ENCODE measurements around the gene TOB2. TPM values are rescaled to one million over a fixed set of nuclear protein-coding genes. Genes with fewer than 3 reads are reported as not detected.

The TOB2 gene
- total and polyA plus RNA-seq, 2 donors (not counting 1 experiment from before 2014, with no cell fraction given), result 20.6 to 20.9 TPM

DNA sequence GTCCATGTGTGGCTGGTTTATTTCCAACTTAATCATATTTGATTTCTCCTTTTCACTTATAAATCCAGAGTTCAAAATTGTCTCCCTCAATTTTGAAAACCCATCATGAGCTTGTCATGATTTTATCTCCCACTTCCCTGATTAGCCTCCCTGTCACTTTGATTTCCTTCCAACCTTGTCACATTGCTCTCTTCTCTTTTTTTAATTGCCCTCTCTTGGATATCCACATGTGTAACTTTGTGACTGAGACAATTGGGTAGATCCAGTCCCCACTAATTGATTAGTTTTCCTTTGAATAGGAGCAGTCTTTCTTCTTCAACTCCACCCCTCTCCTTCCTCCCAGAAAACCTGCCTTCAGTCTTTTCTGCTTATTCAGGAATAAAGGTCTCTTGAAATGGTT lies 62.5 kb downstream of the TOB2 start:
- no peak overlapping the region for H3K27ac ChIP-seq (ENCODE audit: insufficient read depth, low read length)
- no peaks in the 10 kb centered on the region for H3K9me3 ChIP-seq (ENCODE audit: control insufficient read depth, insufficient read depth, low read depth, low read length)
- H3K27me3 ChIP-seq (ENCODE audit: control insufficient read depth, insufficient read depth, low read length), result no peaks in the 10 kb centered on the region
- peaks cover 5% of the 10 kb centered on the region for H3K36me3 ChIP-seq (ENCODE audit: control insufficient read depth, insufficient read depth, low read length)
- H3K4me2 ChIP-seq (ENCODE audit: extremely low read depth, insufficient read depth, low read length), result no peak overlapping the region
- DNase-seq (ENCODE audit: low read depth in 2 of 2), result no peak
- TF ChIP-seq, protein P1, sequence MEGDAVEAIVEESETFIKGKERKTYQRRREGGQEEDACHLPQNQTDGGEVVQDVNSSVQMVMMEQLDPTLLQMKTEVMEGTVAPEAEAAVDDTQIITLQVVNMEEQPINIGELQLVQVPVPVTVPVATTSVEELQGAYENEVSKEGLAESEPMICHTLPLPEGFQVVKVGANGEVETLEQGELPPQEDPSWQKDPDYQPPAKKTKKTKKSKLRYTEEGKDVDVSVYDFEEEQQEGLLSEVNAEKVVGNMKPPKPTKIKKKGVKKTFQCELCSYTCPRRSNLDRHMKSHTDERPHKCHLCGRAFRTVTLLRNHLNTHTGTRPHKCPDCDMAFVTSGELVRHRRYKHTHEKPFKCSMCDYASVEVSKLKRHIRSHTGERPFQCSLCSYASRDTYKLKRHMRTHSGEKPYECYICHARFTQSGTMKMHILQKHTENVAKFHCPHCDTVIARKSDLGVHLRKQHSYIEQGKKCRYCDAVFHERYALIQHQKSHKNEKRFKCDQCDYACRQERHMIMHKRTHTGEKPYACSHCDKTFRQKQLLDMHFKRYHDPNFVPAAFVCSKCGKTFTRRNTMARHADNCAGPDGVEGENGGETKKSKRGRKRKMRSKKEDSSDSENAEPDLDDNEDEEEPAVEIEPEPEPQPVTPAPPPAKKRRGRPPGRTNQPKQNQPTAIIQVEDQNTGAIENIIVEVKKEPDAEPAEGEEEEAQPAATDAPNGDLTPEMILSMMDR (conservative IDR thresholded peaks at IDR 0.05 in 1 of 2, IDR thresholded peaks at IDR 0.05 in 1 of 2; ENCODE audit: low read depth in 1 of 2, low read length in 2 of 2), result no peak
- no peak for TF ChIP-seq EZH2 (IDR thresholded peaks at IDR 0.05; ENCODE audit: low read length, missing control alignments)
- no peak overlapping the region for H3K9ac ChIP-seq (ENCODE audit: insufficient read depth, low read length)
- H3K4me3 ChIP-seq (replicated peaks in 1 of 4; ENCODE audit: control extremely low read depth in 1 of 4, insufficient read depth in 1 of 4, low read depth in 3 of 4, low read length in 4 of 4), result no peak overlapping the region
- peaks cover 4% of the 10 kb centered on the region for H3K4me1 ChIP-seq (ENCODE audit: control insufficient read depth, extremely low read depth, insufficient read depth, low read length)
- peaks cover 4% of the 10 kb centered on the region for H3K79me2 ChIP-seq (ENCODE audit: control insufficient read depth, insufficient read depth, low read length)
- H4K20me1 ChIP-seq (ENCODE audit: control insufficient read depth, extremely low read depth, insufficient read depth, low read length), result no peaks in the 10 kb centered on the region
- no peak overlapping the region for H2AFZ ChIP-seq (ENCODE audit: low read length)

Other genes with a start within 250 kb of the TOB2 start
- gene L3MBTL2, start 241.5 kb downstream of the TOB2 start, total RNA-seq, result 15.4 and 16.0 TPM in 2 replicates
- gene L3MBTL2, start 241.5 kb downstream of the TOB2 start, polyA plus RNA-seq, result 19.3 and 27.7 TPM in 2 replicates
- 2.1 and 3.1 TPM in 2 replicates for gene CHADL, start 205.9 kb downstream of the TOB2 start, total RNA-seq
- 0.10 and 0.14 TPM in 2 replicates for gene CHADL, start 205.9 kb downstream of the TOB2 start, polyA plus RNA-seq
- 28.0 and 59.9 TPM in 2 replicates for gene RANGAP1, start 160.6 kb downstream of the TOB2 start, total RNA-seq
- gene RANGAP1, start 160.6 kb downstream of the TOB2 start, polyA plus RNA-seq, result 37.2 and 105 TPM in 2 replicates
- gene ZC3H7B, start 145.3 kb downstream of the TOB2 start, total RNA-seq, result 39.3 and 64.4 TPM in 2 replicates
- 30.6 and 42.1 TPM in 2 replicates for gene ZC3H7B, start 145.3 kb downstream of the TOB2 start, polyA plus RNA-seq
- gene TEF, start 64.9 kb downstream of the TOB2 start, total RNA-seq, result 14.9 and 22.5 TPM in 2 replicates
- 8.2 and 9.0 TPM in 2 replicates for gene TEF, start 64.9 kb downstream of the TOB2 start, polyA plus RNA-seq
- gene PHF5A, start 21.9 kb upstream of the TOB2 start, total RNA-seq, result 63.3 and 64.2 TPM in 2 replicates
- gene PHF5A, start 21.9 kb upstream of the TOB2 start, polyA plus RNA-seq, result 61.5 and 82.7 TPM in 2 replicates
- gene ACO2, start 22.3 kb upstream of the TOB2 start, total RNA-seq, result 60.4 and 80.3 TPM in 2 replicates
- gene ACO2, start 22.3 kb upstream of the TOB2 start, polyA plus RNA-seq, result 37.6 and 52.6 TPM in 2 replicates
- 15.4 and 19.7 TPM in 2 replicates for gene POLR3H, start 97.7 kb upstream of the TOB2 start, total RNA-seq
- 42.6 and 62.5 TPM in 2 replicates for gene POLR3H, start 97.7 kb upstream of the TOB2 start, polyA plus RNA-seq
- 8.2 and 15.2 TPM in 2 replicates for gene CSDC2, start 114.2 kb upstream of the TOB2 start, total RNA-seq
- gene CSDC2, start 114.2 kb upstream of the TOB2 start, polyA plus RNA-seq, result 3.3 and 11.2 TPM in 2 replicates
- gene PMM1, start 143.0 kb upstream of the TOB2 start, total RNA-seq, result 26.2 and 32.4 TPM in 2 replicates
- 73.0 and 110 TPM in 2 replicates for gene PMM1, start 143.0 kb upstream of the TOB2 start, polyA plus RNA-seq
- gene DESI1, start 174.2 kb upstream of the TOB2 start, total RNA-seq, result 8.0 and 11.9 TPM in 2 replicates
- gene DESI1, start 174.2 kb upstream of the TOB2 start, polyA plus RNA-seq, result 22.4 and 22.6 TPM in 2 replicates
- 268 and 282 TPM in 2 replicates for gene XRCC6, start 174.5 kb upstream of the TOB2 start, total RNA-seq
- 183 and 280 TPM in 2 replicates for gene XRCC6, start 174.5 kb upstream of the TOB2 start, polyA plus RNA-seq
- 61.6 and 67.5 TPM in 2 replicates for gene SNU13, start 242.1 kb upstream of the TOB2 start, total RNA-seq
- 164 and 230 TPM in 2 replicates for gene SNU13, start 242.1 kb upstream of the TOB2 start, polyA plus RNA-seq

All from fibroblast of lung (primary cell).